Astrocyte of the cerebellum (primary cell): ENCODE results near the gene VTI1A.

ENCODE experiments used
- DNase-seq: peaks from one replicate; pipeline ENCODE4 v3.0.0-alpha.2; 2011; ENCODE audit warnings: low read depth
- H3K4me3 ChIP-seq: 2 replicates; pipeline ENCODE4 v1.5.1; 2011; ENCODE audit warnings: mild to moderate bottlenecking, low read depth, low read length, moderate library complexity
- CTCF ChIP-seq: IDR thresholded peaks from 2 replicates; pipeline ENCODE4 v1.5.1; 2012; ENCODE audit warnings: low read length, low read depth, moderate library complexity, mild to moderate bottlenecking; ENCODE audit errors: missing control alignments
- in situ Hi-C: cut with HindIII; loops from 2 replicates; pipeline ENCODE4 v1.10.0; 2017; ENCODE audit warnings: low sequenced_read_pairs

VTI1A gene

DNA sequence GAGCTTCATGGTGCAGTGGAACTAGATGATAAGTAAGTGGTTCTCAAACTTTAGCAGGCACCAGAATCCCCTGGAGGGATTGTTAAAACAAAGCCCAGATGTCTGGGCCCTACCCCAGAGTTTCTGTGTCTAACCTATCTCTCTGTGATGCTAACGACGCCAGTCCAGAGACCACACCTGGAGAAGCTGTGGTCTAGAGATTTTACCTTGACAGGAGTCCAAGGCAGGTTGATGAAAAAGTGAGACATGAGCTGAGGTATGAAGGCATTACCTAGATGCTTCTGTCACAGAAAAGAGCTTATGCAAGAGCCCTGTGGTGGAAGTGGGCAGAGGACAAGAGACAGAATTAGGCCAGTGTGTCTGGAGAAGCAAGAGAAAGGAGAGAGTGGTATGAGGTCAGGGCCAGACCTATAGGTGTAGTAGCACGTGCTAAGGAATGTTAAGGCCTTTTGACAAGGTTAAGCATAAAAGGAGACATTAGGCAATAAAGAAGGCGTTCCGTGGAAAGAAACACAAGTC lies 318.8 kb downstream of the VTI1A start:
- no peak for DNase-seq
- TF ChIP-seq CTCF: no peak
- in situ Hi-C loops: no loop called here
- H3K4me3 ChIP-seq: no peak overlapping the region

DNA sequence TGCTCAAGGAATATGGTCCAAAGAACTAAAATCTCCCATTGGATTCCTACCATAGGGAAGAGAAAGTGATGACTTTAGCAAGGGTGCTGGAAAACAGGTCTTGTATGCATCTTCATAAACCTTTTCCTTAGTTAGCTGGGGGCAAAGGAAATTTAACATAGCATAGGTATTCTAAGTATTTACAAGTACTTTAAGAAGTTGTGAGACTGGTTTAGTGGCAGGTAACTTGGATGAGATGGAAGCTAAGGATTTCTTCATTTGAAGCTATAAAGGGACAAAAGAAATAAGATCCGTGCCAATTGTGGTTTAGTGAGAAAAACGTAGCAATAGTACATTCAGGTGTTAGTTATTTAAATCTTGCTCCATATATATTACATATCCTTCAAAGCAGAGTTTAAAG lies 319.6 kb downstream of the VTI1A start:
- DNase-seq: no peak
- in situ Hi-C loops: no loop called here
- H3K4me3 ChIP-seq: no peak overlapping the region
- no peak for TF ChIP-seq CTCF

DNA sequence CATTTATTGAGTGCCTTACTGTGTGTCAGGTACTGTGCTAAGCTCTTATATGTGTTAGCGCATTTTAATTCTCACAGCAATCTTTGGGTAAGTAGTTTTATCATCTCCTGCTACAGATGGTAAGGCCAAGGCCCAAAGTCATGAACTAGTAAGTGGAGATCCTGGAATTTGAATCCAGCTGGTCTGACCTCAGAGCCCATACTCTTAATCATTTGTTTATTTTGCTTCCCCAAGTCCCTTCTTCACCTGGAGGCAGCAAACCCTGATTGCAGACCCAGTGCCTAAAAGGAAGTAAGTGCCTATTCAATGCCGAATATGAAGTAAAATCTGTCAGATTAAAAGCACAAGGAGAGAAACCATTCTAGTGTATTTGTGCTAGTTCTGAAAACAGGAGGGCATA lies 320.1 kb downstream of the VTI1A start:
- in situ Hi-C loops: no loop called here
- no peak for TF ChIP-seq CTCF
- no peak for DNase-seq
- no peak overlapping the region for H3K4me3 ChIP-seq

GRCh38 chr10:112768121-112768520 lies 321.1 kb downstream of the VTI1A start:
- in situ Hi-C loops: no loop called here

DNA sequence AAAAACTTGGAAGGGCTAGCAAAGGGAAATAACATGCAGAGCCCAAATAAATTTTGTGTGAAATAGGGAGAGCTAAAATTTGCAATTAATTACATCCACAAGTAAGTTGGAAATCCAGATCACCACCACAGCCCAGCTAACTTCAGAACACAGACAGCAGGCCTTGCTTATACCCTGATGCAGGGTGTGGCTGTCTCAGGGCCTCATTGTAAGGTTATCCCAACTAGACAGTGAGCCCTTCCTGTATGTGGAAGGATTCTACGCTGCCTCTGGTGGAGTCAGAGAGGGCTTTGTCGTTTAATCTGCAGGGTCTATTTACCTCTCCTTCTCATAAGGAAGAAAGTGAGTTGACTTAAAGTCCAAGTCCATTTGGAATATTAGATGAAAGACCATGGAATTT lies 322.1 kb downstream of the VTI1A start:
- no peak overlapping the region for H3K4me3 ChIP-seq
- in situ Hi-C loops: no loop called here
- TF ChIP-seq CTCF: no peak
- DNase-seq: no peak

More at GRCh38 chr10:112768121-112768520, 321.1 kb downstream of the VTI1A start:
- TF ChIP-seq CTCF: no peak
- no peak for DNase-seq
- no peak overlapping the region for H3K4me3 ChIP-seq

- in situ Hi-C loops: no loop called here
- no peak overlapping the region for H3K4me3 ChIP-seq
- DNase-seq: no peak
- no peak for TF ChIP-seq CTCF
Measured at GRCh38 chr10:112769611-112770370, 322.8 kb downstream of the VTI1A start.
